LNCaP clone FGC (cell line): ENCODE data around the gene ATP6V1E1.

Experiments used
- DNase-seq: peaks from one replicate; pipeline ENCODE4 v3.0.0-alpha.2; 2011; ENCODE audit warnings: low read depth
- H3K4me3 ChIP-seq: 2 replicates; pipeline ENCODE4 v1.5.1; 2011; ENCODE audit warnings: mild to moderate bottlenecking, low read depth, low read length, control low read depth
- CTCF ChIP-seq: IDR thresholded peaks from 2 replicates; pipeline ENCODE4 v1.5.1; 2012; ENCODE audit warnings: mild to moderate bottlenecking; ENCODE audit not compliant: control insufficient read depth, insufficient read depth; ENCODE audit errors: extremely low read depth

The ATP6V1E1 gene

DNA sequence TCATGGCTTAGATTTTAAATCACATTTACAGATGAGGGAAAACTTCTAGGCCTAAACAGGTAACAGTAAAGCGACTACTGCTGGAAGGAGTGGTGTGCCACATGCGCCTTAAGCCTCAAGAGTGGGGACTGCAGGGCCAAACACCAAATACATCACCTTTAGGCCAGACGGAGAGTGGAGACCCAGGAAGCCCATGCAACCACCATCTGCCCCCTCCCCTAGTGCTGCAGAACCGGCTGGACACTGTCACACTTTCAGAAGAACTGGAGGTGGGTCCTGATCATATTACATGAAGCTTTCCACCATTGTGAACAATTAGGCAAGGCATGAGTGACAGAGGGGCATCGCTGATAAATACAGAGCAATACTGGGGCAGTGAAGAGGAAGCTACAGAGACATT lies 36.3 kb downstream of the ATP6V1E1 start:
- TF ChIP-seq CTCF = no peak
- no peak overlapping the region for H3K4me3 ChIP-seq
- DNase-seq = no peak

DNA sequence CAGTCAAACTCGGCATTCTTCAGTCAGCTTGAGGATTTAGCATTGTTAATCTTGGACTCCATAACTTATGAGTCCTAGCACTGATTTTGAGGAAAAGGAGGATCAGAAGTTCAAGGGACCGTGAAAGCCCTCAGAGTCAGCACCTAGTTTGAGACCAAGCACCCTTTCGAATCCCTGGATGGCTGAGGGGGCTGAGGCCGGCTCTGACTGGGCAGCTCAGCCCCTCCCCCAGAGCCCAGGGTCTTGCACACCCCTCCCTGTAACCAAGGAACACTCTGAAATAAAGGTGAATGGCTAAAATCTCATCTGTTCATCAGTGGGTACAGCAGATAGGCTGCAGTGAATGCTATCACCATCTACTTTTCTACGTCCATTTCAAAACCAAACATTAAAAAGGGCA lies 38.0 kb downstream of the ATP6V1E1 start:
- no peak for DNase-seq
- H3K4me3 ChIP-seq = no peak overlapping the region
- no peak for TF ChIP-seq CTCF

DNA sequence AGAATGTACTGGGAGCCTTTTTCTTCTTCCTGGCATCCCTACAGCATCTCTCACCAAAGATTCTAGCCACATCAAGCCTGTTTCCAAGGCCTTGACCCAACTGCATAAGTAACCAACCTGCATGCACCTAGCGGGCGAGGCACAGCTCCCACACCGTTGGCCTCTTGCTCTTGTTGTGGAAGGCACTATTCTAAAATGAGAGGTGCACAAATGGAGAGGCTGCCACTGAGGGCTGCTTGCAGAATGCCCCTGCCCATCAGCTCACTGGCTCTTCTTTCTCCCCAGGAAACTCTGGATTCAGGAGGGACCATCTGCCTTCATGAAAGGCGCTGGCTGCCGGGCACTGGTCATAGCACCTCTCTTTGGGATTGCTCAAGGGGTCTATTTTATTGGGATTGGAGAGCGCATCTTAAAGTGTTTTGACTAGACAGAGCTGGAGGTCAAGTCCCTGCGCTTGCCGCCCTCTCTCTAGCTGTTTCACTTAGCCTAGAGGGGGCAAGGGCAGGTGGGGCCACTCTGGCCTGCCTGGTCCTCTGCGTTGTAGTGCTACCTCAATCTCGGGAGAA lies 38.7 kb downstream of the ATP6V1E1 start:
- no peak for DNase-seq
- H3K4me3 ChIP-seq = no peak overlapping the region
- TF ChIP-seq CTCF = no peak

- no peak for TF ChIP-seq CTCF
- no peak overlapping the region for H3K4me3 ChIP-seq
- no peak for DNase-seq
These were observed 39.9 kb downstream of the ATP6V1E1 start for GRCh38 chr22:17588606-17589005.

GRCh38 chr22:17587629-17588028 lies 40.9 kb downstream of the ATP6V1E1 start:
- DNase-seq = no peak
- no peak overlapping the region for H3K4me3 ChIP-seq
- TF ChIP-seq CTCF = no peak

DNA sequence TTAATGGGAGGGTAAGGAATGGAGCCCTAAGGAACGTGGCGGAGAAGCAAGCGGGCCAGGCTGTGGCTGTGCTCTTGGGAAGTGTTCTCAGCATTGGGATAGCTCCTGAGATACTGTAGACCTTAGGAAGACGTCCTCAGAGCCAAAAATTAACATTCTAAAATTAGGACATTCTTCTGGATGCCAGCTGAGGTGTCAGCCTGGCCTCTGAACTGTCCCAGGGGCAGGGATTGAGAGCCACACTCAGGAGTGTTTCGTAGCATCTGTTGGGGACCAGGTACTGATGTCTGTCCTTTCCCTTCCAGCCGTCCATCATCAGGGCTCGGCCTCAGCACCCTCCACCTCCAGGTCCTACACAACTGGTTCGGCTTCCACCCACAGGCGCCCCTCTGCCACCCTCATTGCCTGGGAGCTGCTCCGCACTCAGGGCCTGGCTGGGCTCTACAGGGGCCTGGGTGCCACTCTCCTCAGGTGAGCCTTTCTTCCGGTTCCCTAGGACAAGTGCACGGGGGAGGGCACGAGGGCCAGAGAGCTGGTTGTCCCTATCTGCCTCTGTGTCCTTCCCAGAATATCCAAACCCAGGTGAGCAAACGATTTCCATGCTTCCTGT lies 41.6 kb downstream of the ATP6V1E1 start:
- no peak for DNase-seq
- TF ChIP-seq CTCF = no peak
- H3K4me3 ChIP-seq = no peak overlapping the region

GRCh38 chr22:17583151-17583550 lies 45.4 kb downstream of the ATP6V1E1 start:
- DNase-seq = no peak
- TF ChIP-seq CTCF = no peak
- H3K4me3 ChIP-seq = no peak overlapping the region
